GM21737 (cell line): ENCODE results near the gene AHCYL2.

Source experiments
- ATAC-seq: cut with Tn5 transposase; IDR thresholded peaks from one replicate; pipeline ENCODE4 v1.9.1; 2021; ENCODE audit warnings: mild to moderate bottlenecking, moderate library complexity; ENCODE audit not compliant: unreplicated experiment

Gene AHCYL2

DNA sequence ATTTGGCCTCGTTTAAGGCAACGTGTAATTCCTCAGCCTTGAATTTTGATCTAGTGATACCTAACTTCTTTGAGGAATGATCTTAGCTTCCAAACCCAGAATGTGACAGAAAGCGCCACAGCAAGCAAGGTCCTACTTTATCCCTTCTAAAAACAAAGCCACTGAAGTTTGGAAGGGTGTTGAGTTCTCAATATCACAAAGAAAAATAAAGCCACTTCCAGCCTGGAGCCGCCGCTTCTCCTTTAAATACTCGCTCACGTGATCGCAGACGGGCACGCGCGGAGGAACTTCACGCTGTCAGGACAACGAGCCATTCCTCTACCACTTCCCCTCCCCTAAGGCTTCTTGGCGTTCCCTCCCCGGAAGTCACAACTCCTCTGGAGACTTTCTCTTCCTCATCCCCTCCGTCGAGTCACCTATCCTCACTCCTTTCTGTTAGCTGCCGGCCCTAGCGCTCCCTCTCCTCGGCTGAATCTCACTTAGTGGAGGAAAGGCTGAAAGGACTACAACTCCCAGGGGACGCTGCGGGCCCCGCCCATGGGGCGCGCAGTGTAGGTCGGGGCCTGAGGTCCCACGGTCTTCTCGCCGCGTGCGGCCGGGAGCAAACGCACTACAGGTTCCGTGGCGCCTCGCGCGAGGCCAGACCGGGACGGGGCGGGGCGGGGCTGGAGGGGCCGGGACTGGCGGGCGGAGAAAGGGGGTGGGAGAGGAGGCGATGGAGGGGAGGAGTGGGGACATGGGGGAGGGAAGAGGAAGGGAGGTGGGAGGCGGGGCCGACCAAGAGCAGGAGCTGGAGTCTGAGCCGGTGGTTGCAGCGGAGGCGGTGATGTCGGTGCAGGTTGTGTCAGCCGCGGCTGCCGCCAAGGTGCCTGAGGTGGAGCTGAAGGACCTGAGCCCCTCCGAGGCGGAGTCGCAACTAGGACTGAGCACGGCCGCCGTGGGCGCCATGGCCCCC is at the start of gene AHCYL2:
Gene AHCYL2, plus strand, starts transcription at position 780 of the 955 bp plus-strand sequence.
- peak; percentile 86 for ATAC-seq

DNA sequence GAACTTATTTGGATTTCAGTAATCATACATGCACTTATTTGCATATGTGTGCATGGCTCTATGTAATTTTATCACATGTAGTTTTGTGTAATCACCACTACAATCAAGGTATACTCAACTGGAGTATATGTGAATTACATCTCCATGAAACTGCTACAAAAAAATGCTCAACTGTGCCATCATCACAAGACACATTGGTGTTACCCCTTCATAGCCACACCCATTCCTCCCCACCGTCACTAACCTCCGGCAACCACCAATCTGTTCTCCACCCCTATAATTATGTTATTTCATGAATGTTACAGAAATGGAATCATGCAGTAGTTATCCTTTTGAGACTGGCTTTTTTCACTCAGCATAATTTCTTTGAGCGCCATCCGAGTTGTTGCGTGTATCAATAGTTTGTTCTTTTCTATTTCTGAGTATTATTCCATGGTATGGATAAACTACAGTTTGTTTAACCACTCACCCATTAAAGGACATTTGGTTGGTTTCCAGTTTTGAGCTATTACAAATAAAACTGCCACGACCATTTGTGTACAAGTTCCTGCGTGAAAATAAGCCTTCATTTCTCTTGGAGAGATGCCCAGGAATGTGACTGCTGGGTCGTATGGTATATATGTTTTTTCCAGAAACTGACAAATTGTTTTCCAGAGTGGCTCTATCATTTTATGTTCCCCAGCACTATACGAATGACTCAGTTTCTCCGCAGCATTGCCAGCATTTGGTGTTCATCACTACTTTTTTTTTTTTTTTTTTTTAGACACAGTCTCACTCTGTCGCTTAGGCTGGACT is 47.7 kb upstream of the AHCYL2 start:
- ATAC-seq, result no peak

DNA sequence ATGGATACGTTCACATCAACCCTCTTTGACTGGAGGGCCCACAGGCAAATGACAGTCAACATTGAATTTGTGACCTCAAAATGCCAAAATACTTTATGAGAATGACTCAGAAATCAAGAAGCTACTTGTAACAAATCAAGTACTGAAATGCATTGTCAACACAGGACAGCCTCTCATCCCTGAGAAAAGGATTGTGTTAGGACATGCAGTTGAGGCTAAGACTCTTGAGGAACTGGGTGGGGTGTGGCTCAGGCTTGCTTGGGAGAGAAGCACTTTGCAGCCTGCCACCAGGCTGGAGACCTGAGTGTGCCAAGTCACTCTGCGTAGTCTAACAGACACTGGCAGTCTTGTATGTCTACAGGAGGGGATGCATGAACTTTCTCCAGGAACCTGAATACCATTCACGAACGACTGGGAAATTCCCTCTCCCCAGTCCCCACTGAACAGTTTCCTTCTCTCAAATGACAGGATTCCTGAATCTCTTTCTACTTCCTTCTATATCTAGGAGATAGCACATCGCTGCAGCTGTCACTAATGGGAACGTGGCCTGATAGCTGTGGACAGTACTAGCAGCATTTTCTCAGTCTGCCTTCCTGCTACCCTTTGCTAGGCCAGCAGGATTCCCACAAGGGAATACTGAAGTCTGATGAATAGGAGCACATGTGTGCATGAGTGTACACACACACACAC is 39.7 kb upstream of the AHCYL2 start:
- no peak for ATAC-seq

- ATAC-seq, result no peak
Observed at GRCh38 chr7:129186749-129187260, 38.0 kb upstream of the AHCYL2 start.

DNA sequence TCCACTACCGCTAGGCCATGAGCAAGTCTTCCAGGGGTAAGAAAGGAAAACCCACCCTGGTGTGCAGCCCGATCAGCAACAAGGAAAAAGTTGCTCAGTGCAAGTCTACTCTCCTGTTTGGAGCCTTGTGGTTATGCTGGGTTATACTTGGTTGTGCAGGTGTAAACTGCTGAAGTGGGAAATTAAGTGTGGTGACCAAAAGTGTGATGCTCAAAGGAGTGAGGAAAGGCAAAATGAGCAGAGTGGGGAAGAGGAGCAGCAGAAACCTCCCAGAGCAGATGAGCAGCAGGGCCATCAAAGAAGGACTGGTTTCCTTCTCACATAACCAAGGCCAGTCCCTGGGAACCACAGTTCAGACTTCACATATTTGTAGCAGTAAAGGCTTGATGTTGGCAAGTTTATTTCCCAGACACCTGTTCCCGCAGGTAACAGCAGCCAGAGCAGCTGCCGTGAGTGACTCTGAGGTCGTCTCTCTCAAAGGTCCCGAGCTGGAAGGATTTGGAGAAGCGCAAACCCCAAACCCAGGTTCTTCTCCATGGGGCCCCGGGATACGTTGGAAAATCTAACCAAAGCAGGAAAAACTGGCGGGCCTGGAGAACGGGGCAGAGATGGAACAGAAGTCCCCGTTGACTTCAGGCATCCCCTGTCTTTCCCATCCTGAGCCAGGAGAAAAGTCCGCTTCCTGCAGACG is 37.0 kb upstream of the AHCYL2 start:
- ATAC-seq, result no peak

GRCh38 chr7:129188372-129188891 is 36.4 kb upstream of the AHCYL2 start, which contains the start of gene SMO:
Gene SMO (plus strand): TSS chr7:129188633. CDS start chr7:129189152, 519 bp downstream.
- ATAC-seq, result no peak

GRCh38 chr7:129188892-129189660 is 35.8 kb upstream of the AHCYL2 start:
- no peak for ATAC-seq

- no peak for ATAC-seq
Observed at GRCh38 chr7:129189661-129190310, 35.0 kb upstream of the AHCYL2 start.

DNA sequence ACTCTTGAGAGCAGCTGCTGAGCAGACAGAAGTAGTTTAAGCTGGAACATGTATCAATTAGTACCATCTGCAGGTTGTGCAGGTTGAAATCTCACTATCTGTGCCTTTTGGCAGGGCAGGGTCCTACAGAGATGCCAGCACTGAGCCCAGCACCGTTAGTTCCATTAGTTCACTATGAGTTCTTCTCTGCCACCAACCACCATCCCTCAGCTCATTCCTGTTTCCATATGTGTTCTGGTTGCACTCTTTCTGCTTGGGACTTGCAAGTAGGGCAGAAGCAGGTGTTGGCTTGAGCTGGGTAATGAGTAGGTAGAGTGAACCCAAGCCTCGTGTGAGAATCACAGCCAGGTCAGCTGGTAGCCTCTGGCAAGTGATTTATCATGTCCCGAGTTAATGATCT is 33.6 kb upstream of the AHCYL2 start:
- no peak for ATAC-seq

- ATAC-seq, result no peak
Observed at GRCh38 chr7:129193892-129194291, 30.9 kb upstream of the AHCYL2 start.

DNA sequence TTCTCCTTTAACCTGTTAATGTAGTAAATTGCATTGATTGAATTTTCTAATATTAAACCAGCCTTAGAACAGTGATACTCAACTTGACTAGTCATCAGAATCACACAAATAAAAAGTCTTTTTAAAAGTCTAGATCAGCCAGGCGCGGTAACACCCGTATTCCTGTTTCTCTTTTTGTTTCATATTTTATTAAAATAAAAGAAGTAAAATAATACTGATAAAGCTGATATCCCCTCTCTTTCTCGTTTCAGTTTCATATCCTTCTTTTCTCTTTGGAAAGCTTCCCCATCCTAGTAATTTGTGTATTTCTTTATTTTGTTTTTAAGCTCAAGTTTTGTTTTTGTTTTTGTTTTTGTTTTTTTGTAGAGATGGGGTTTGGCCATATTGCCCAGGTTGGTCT is 27.1 kb upstream of the AHCYL2 start:
- no peak for ATAC-seq

- ATAC-seq, result no peak
Observed at GRCh38 chr7:129199406-129199805, 25.4 kb upstream of the AHCYL2 start.

DNA sequence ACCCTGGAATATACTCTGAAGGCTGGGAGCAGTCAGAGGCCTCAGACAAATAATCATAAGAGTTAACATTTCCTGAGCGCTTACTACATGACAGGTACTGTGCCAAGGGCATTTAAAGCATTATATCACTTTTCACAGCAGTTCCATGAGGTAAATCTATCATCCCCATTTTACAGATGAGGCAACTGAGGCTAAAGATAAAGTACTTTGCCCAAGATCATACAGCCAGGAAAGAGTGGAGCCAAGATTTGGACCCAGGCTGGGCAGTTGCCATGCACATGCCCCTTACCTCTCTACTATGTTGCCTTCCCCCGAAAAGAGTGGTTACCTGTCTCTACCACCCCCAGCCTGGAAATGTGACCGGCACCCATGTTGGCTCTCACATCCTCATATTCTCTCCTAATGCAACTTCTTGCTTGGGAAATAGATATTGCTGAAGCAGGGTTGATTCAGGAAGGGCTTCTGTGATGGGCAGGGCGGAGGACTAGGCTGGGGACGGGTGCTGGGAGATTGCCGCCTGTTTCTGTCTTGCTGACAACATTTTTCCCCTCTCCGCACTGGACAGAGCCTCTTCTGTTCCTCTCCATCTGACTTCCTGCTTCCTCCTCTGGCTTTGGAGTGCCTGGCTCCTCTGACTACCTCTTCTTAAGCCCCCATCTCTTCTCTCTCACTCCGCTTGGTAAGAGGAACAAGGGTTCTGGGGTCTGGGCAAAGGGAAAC is 22.6 kb upstream of the AHCYL2 start:
- ATAC-seq, result no peak

GRCh38 chr7:129203050-129203741 is 21.6 kb upstream of the AHCYL2 start:
- no peak for ATAC-seq

DNA sequence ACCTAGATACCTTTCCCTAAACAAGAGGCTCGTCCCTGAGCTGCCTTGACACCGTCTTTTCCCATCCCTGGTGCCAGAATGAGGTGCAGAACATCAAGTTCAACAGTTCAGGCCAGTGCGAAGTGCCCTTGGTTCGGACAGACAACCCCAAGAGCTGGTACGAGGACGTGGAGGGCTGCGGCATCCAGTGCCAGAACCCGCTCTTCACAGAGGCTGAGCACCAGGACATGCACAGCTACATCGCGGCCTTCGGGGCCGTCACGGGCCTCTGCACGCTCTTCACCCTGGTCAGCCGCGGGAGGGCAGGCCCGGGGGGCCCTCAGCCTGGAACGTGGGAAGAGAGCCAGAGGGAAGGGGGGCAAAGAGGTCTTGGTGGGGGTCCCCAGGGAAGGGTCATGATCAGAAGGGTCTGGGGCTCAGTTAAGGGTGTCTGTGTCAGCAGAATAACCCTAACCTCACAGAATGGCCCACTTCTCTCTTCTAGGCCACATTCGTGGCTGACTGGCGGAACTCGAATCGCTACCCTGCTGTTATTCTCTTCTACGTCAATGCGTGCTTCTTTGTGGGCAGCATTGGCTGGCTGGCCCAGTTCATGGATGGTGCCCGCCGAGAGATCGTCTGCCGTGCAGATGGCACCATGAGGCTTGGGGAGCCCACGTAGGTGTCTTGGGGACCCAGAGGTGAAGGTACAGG is 19.6 kb upstream of the AHCYL2 start:
- ATAC-seq, result no peak

- ATAC-seq, result no peak
Observed at GRCh38 chr7:129205987-129206785, 18.6 kb upstream of the AHCYL2 start.
